Measurements from ENCODE around the gene CAMTA1.

DNA sequence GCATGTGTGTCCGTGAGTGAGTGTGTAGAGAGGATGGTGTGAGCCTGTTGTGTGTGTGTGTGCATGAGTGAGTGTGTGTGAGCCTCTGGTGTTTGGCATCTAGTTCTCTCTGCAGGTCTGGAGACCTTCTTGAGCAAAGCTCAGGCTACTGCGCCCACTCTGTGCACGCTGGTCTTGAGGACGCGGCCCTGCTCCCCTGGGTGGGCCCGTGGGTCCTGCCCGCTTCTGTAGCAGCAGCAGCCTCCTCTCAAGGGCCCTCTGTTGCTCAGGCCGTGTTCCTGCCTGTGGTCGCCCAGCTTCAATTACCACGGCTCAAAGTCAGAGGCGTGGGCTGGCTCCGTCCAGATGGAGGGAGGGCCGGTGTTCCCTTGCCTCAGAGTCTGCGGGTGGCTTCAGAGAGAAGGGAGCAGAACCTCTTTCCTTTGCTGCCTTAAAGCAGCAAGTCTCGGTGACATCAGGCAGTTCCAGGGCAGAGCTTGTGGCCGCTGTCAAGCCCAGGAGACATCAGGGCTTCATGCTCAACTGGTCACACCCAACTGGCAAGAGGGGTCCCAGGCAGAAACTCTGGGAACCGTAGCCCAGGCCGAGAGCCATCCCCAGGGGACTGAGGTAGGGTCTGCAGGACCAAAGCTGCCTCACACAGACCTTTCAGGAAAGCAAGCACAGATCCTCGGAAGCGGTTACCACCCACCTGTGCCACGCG lies 715.3 kb downstream of the CAMTA1 start:
- TF ChIP-seq POLR2A (IDR thresholded peaks at IDR 0.05; ENCODE audit: low read length) = no peak
- no peak for TF ChIP-seq GATA1 (IDR thresholded peaks at IDR 0.05; ENCODE audit: low read depth, low read length)

All from erythroblast (primary cell).